Endothelial cell of umbilical vein (primary cell): ENCODE data around the gene ABTB2. TPM values are rescaled to one million over a fixed set of nuclear protein-coding genes. Genes with fewer than 3 reads are reported as not detected.

Experiments used
- BruUV-seq: library from RNA; stranded (reverse); fragments of 400-500 nt; replicated peaks from 2 replicates; lab custom pipeline; 2021; lab: Mats Ljungman, UMichigan
- CTCF ChIA-PET: fragments of 300-600, 350-600 bp; sonication (Branson Sonifier 250); formaldehyde crosslinking; loops from one replicate; lab custom pipeline; 2021; ENCODE audit warnings: antibody characterized with exemption, inconsistent platforms; lab: Charles Lee
- POLR2A ChIA-PET: fragments of 300-600, 350-600 bp; sonication (Branson Sonifier 250); formaldehyde crosslinking; loops from one replicate; lab custom pipeline; 2021; ENCODE audit warnings: antibody characterized with exemption, inconsistent platforms; lab: Charles Lee
- DNase-seq: peaks from one replicate; pipeline ENCODE4 v3.0.0-alpha.2; 2011; ENCODE audit warnings: low read depth, low spot score
- FAIRE-seq: peaks from 2 replicates; lab custom pipeline; 2011; peaks lifted over from hg19 to GRCh38; lab: Jason Lieb, UNC
- H2AFZ ChIP-seq: 2 replicates; pipeline ENCODE4 v1.6.0; 2012; ENCODE audit warnings: low read depth, low read length, control low read depth, inconsistent platforms
- H3K27ac ChIP-seq: 2 replicates; pipeline ENCODE4 v1.5.1; 2011; ENCODE audit warnings: low read depth, mild to moderate bottlenecking, control low read depth, low read length, moderate library complexity; ENCODE audit not compliant: insufficient read depth
- H3K27me3 ChIP-seq, 2 experiments: 2 replicates each; pipeline versions ENCODE4 v1.6.0 to v1.6.1; 2011; ENCODE audit warnings: low read length in 2 of 2, mixed read lengths in 1 of 2; ENCODE audit not compliant: control insufficient read depth in 2 of 2, insufficient read depth in 2 of 2
- H3K36me3 ChIP-seq, 2 experiments: 2 replicates in 1 of 2; 3 replicates in 1 of 2; pipeline ENCODE4 v1.5.1; 2011; ENCODE audit warnings: low read length in 2 of 2, mild to moderate bottlenecking in 1 of 2, moderate library complexity in 1 of 2; ENCODE audit not compliant: control insufficient read depth in 2 of 2, insufficient read depth in 2 of 2; ENCODE audit errors: extremely low read depth in 1 of 2
- H3K4me1 ChIP-seq: 3 replicates; pipeline ENCODE4 v1.5.1; 2011; ENCODE audit warnings: mild to moderate bottlenecking, low read length; ENCODE audit not compliant: control insufficient read depth, insufficient read depth; ENCODE audit errors: extremely low read depth
- H3K4me2 ChIP-seq: 2 replicates; pipeline ENCODE4 v1.6.1; 2011; ENCODE audit warnings: low read length, control low read depth, mixed read lengths; ENCODE audit not compliant: insufficient read depth
- H3K4me3 ChIP-seq, 3 experiments: fragments of 200-600 bp in 1 of 3; sonication (generic), shearing (Covaris generic) in 1 of 3; replicated peaks in 1 of 3; 2 replicates each; pipeline ENCODE4 v1.5.1; 2011 to 2016; ENCODE audit warnings: control low read depth in 3 of 3, low read length in 3 of 3, mild to moderate bottlenecking in 2 of 3, inconsistent platforms in 1 of 3, low read depth in 1 of 3, moderate library complexity in 1 of 3; ENCODE audit not compliant: insufficient read depth in 1 of 3
- H3K79me2 ChIP-seq: 2 replicates; pipeline ENCODE4 v1.6.0; 2012; ENCODE audit warnings: low read length, inconsistent platforms; ENCODE audit not compliant: control insufficient read depth, insufficient read depth
- H3K9ac ChIP-seq: replicated peaks from 2 replicates; pipeline ENCODE3; 2011; ENCODE audit warnings: low read length, control low read depth; ENCODE audit not compliant: insufficient read depth; ENCODE audit errors: extremely low read depth
- H3K9me1 ChIP-seq: replicated peaks from 3 replicates; pipeline ENCODE4 v1.6.0; 2011; ENCODE audit warnings: mild to moderate bottlenecking, low read length; ENCODE audit not compliant: control insufficient read depth, insufficient read depth; ENCODE audit errors: extremely low read depth
- H3K9me3 ChIP-seq: replicated peaks from 2 replicates; pipeline ENCODE4 v1.5.1; 2012; ENCODE audit warnings: low read length, inconsistent platforms; ENCODE audit not compliant: control insufficient read depth, insufficient read depth
- H4K20me1 ChIP-seq: replicated peaks from 2 replicates; pipeline ENCODE3; 2011; ENCODE audit warnings: mild to moderate bottlenecking, low read length; ENCODE audit not compliant: control insufficient read depth, insufficient read depth; ENCODE audit errors: extremely low read depth
- CTCF ChIP-seq, 2 donors: IDR thresholded peaks; 1 replicate in 1 of 2; 2 replicates in 1 of 2; pipeline ENCODE4 v1.5.1; 2011; ENCODE audit warnings: low read length in 2 of 2, mild to moderate bottlenecking in 2 of 2, moderate library complexity in 2 of 2, control low read depth in 1 of 2, inconsistent platforms in 1 of 2, low read depth in 1 of 2; ENCODE audit not compliant: insufficient read depth in 1 of 2; ENCODE audit errors: extremely low read depth in 1 of 2
- FOS ChIP-seq: IDR thresholded peaks from 2 replicates; pipeline ENCODE4 v1.6.1; 2011; ENCODE audit warnings: mild to moderate bottlenecking, low read length, moderate library complexity, borderline replicate concordance; ENCODE audit not compliant: insufficient read depth
- GATA2 ChIP-seq: IDR thresholded peaks from 2 replicates; pipeline ENCODE4 v1.7.0; 2011; ENCODE audit warnings: low read depth, mild to moderate bottlenecking, moderate library complexity, mixed read lengths, low read length; ENCODE audit not compliant: insufficient read length, insufficient read depth
- JUN ChIP-seq: IDR thresholded peaks from 2 replicates; pipeline ENCODE4 v1.6.1; 2011; ENCODE audit warnings: borderline replicate concordance, low read depth; ENCODE audit not compliant: insufficient read length, insufficient read depth
- MAX ChIP-seq: IDR thresholded peaks from 2 replicates; pipeline ENCODE4 v1.6.1; 2011; ENCODE audit not compliant: insufficient read depth, insufficient read length
- MYC ChIP-seq: IDR thresholded peaks from one replicate; pipeline ENCODE4 v1.6.1; 2011; ENCODE audit warnings: mild to moderate bottlenecking, low read depth, low read length
- POLR2AphosphoS5 ChIP-seq: IDR thresholded peaks from 2 replicates; pipeline ENCODE4 v1.6.1; 2012; ENCODE audit warnings: low read depth, mild to moderate bottlenecking, control low read depth, low read length, moderate library complexity; ENCODE audit not compliant: insufficient read depth
- dilution Hi-C: fragments of 300-500 bp; cut with MboI; formaldehyde crosslinking; loops from one replicate; pipeline ENCODE4 v1.15.0; 2019; ENCODE audit warnings: low sequenced_read_pairs; ENCODE audit not compliant: extremely low pct_ligation_motif_present
- intact Hi-C: fragments of 100-400 bp; cut with micrococcal nuclease; formaldehyde crosslinking; loops from one replicate; pipeline ENCODE4 v1.10.0; 2022
- polyA plus RNA-seq, 4 experiments: library from polyadenylated mRNA; depleted of rRNA in 3 of 4; stranded (reverse) in 3 of 4; unstranded in 1 of 4; fragments of >200 nt; gene quantifications; 2 replicates each; pipeline versions ENCODE4 v1.2.1 to v1.2.3, GENCODE V29; 2011 to 2012; ENCODE audit warnings: missing spikeins in 1 of 4
- total RNA-seq: library from RNA; stranded (reverse); gene quantifications from 2 replicates; pipeline ENCODE4 v1.2.3, GENCODE V29; 2021

The ABTB2 gene
- total and polyA plus RNA-seq, 2 donors (not counting 3 experiments of a cell fraction or from before 2014, with no cell fraction given): 0.11 to 0.14 TPM

- ChIA-PET CTCF (no interaction called here), POLR2A (no interaction called here)
- no peak for FAIRE-seq
Observed at GRCh38 chr11:34284156-34284555, 73.7 kb downstream of the ABTB2 start.

More at GRCh38 chr11:34284156-34284555, 73.7 kb downstream of the ABTB2 start:
- Histone ChIP-seq H3K27me3 (peaks cover 0 to 4% of the 10 kb centered on the region in 2 experiments), H4K20me1 (no peaks in the 10 kb centered on the region), H3K9ac (no peak overlapping the region), H3K4me2 (no peak overlapping the region), H3K27ac (no peak overlapping the region), H3K79me2 (no peaks in the 10 kb centered on the region), H3K4me1 (no peaks in the 10 kb centered on the region), H3K9me1 (no peaks in the 10 kb centered on the region), H3K36me3 (no peaks in the 10 kb centered on the region), H3K4me3 (no peak overlapping the region), H3K9me3 (no peaks in the 10 kb centered on the region), H2AFZ (no peak overlapping the region)
- no peak for DNase-seq
- intact Hi-C loops: no loop called here
- no TSS peak for BruUV-seq
- TF ChIP-seq MYC (no peak), POLR2AphosphoS5 (no peak), GATA2 (no peak), MAX (no peak), JUN (no peak), FOS (no peak), CTCF (IDR thresholded peaks at IDR 0.05; ENCODE audit: extremely low read depth in 1 of 2, insufficient read depth in 1 of 2, low read depth in 1 of 2, low read length in 2 of 2) (no peak)
- dilution Hi-C loops: no loop called here
